Ovary (tissue), 9 donors: ENCODE results near the gene KEL. TPM values are rescaled to one million over a fixed set of nuclear protein-coding genes. Genes with fewer than 3 reads are reported as not detected.

ENCODE experiments used
- DNase-seq, 5 donors: peaks; one replicate each; pipeline ENCODE4 v3.0.0-alpha.2; 2019 to 2020
- H3K27ac ChIP-seq, 2 donors: fragments of 200-600 bp; one replicate each; pipeline versions ENCODE4 v1.5.1 to v1.8.0; 2019 to 2022
- H3K27me3 ChIP-seq: fragments of 200-600 bp; one replicate; pipeline ENCODE4 v1.8.0; 2022
- H3K36me3 ChIP-seq: fragments of 200-600 bp; sonication (generic); one replicate; pipeline ENCODE4 v1.5.1; 2019
- H3K4me1 ChIP-seq: one replicate; pipeline ENCODE4 v1.8.1; 2013; ENCODE audit warnings: mild to moderate bottlenecking, moderate library complexity; ENCODE audit not compliant: insufficient read depth
- H3K4me3 ChIP-seq: fragments of 200-600 bp; sonication (generic); one replicate; pipeline ENCODE4 v1.5.1; 2017
- H3K9me3 ChIP-seq, 2 donors: fragments of 200-600 bp in 1 of 2; sonication (generic) in 1 of 2; one replicate each; pipeline versions ENCODE4 v1.5.1 to v1.8.1; 2013 to 2019; ENCODE audit warnings: mild to moderate bottlenecking in 1 of 2, moderate library complexity in 1 of 2
- EP300 ChIP-seq: sonication (generic); formaldehyde crosslinking; IDR thresholded peaks from one replicate; pipeline ENCODE4 v1.6.1; 2017; ENCODE audit warnings: antibody characterized with exemption
- POLR2A ChIP-seq: fragments of 450-650 bp; IDR thresholded peaks from one replicate; pipeline ENCODE4 v1.6.1; 2017; ENCODE audit warnings: antibody characterized with exemption, mild to moderate bottlenecking, moderate library complexity
- WGBS, 3 donors: extraction: QIAGEN DNeasy Blood & Tissue Kit in 1 of 3; methylation state at CpG; one replicate each; pipeline versions ENCODE4 v1.1.5 to v1.1.7; 2013 to 2017; 5-methylcytosine and 5-hydroxymethylcytosine counted together
- intact Hi-C, 4 donors: fragments of 100-400 bp; cut with DNase I; formaldehyde crosslinking; loops; one replicate each; pipeline versions ENCODE4 v1.11.0 to v1.15.1; 2022 to 2023
- polyA plus RNA-seq, 2 donors: library from polyadenylated mRNA; stranded (reverse); fragments of 200-250 nt in 1 of 2; fragments of 350-450 nt in 1 of 2; fragmentation: Illumina TruSeq in 1 of 2; extraction: RNeasy Lipid Tissue Mini Kit (QIAGEN cat#74804) in 1 of 2; gene quantifications; one replicate each; pipeline ENCODE4 v1.2.3, GENCODE V29; 2013 to 2014
- total RNA-seq, 7 donors: library from RNA; depleted of rRNA in 2 of 7; stranded (reverse); fragments of >200 nt in 2 of 7; fragmentation: NEBNext Ultra II Directional in 3 of 7; extraction: Animal tissue kit (Norgen Biotek cat#: 25700) in 3 of 7; gene quantifications; one replicate each; pipeline versions ENCODE4 v1.1.0 to v1.2.4, GENCODE V29; 2016 to 2023
- TF ChIP-seq, protein P1 (sequence below), 3 donors: fragments of 450-650 bp in 2 of 3; fragments of 200-600 bp in 1 of 3; IDR thresholded peaks; one replicate each; pipeline versions ENCODE4 v1.5.1 to v1.8.0; 2016 to 2022; ENCODE audit warnings: antibody characterized with exemption in 3 of 3, mild to moderate bottlenecking in 1 of 3
- donor health status: DM: no; HTN: no; CAD: no; lungs with moderate emphysema.
- donor health status: DM: no; HTN: no; CAD: no.
- donor health status: Bipolar disorder and iron deficiency.
- donor health status: DM: yes; HTN: yes; CAD: no.
- donor health status: DM: no; HTN: no; CAD: no.
- donor health status: DM: yes; HTN: yes; CAD: no.

Gene KEL
- total and polyA plus RNA-seq, 9 donors = 0.11 to 2.5 (median 0.54) TPM; not detected in 1

DNA sequence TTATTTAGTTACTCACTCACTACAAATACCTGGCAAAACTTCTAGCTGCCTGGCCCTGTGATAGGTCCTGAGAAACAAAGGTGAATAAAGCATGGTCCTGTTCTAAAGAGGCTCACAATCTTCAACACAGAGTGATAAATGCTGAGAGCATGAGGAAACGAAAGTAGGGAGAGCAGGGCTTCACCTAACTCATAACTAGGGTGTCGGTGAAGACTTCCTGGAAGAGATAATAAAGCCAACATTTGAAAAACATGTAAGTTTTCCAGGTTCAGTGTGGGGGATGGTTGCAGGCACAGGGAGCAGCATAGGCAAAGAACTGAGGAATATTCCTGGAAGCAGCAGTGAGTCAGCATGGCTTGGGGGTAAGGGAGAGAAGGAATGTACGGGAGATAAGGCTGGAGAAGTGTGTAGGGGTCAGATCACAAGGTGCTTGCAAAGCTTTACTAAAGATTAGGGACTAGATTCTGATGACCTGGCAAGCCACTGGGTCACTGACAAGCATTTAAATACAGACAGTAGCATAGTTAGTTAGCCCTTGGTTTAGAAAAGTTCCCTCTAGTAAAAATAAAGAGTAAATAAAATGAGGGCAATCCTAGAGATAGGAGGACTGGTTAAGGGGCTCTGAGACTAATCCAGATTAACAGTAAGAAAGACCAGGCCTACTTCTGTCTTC is 5.1 kb downstream of the KEL start:
- Histone ChIP-seq H3K27me3 (no peaks in the 10 kb centered on the region), H3K4me1 (no peaks in the 10 kb centered on the region), H3K27ac (no peak overlapping the region), H3K4me3 (no peak overlapping the region), H3K9me3 (no peaks in the 10 kb centered on the region), H3K36me3 (no peaks in the 10 kb centered on the region)
- 9 to 28% (median 13%) methylated on average over 3 of the region's 3 CpGs for WGBS, 3 donors
- intact Hi-C loops = no loop called here
- TF ChIP-seq, protein P1, sequence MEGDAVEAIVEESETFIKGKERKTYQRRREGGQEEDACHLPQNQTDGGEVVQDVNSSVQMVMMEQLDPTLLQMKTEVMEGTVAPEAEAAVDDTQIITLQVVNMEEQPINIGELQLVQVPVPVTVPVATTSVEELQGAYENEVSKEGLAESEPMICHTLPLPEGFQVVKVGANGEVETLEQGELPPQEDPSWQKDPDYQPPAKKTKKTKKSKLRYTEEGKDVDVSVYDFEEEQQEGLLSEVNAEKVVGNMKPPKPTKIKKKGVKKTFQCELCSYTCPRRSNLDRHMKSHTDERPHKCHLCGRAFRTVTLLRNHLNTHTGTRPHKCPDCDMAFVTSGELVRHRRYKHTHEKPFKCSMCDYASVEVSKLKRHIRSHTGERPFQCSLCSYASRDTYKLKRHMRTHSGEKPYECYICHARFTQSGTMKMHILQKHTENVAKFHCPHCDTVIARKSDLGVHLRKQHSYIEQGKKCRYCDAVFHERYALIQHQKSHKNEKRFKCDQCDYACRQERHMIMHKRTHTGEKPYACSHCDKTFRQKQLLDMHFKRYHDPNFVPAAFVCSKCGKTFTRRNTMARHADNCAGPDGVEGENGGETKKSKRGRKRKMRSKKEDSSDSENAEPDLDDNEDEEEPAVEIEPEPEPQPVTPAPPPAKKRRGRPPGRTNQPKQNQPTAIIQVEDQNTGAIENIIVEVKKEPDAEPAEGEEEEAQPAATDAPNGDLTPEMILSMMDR (IDR thresholded peaks at IDR 0.05) = no peak
- no peak for TF ChIP-seq EP300
- no peak for DNase-seq

GRCh38 chr7:142954680-142955268 is 7.4 kb downstream of the KEL start:
- intact Hi-C loops = no loop called here
- TF ChIP-seq, protein P1 (IDR thresholded peaks at IDR 0.05) = no peak
- TF ChIP-seq POLR2A (no peak), EP300 (no peak)
- H3K4me1 ChIP-seq = no peaks in the 10 kb centered on the region
- no peaks in the 10 kb centered on the region for H3K9me3 ChIP-seq
- no peak overlapping the region for H3K27ac ChIP-seq
- no peaks in the 10 kb centered on the region for H3K36me3 ChIP-seq
- H3K27me3 ChIP-seq = no peaks in the 10 kb centered on the region
- no peak overlapping the region for H3K4me3 ChIP-seq
- no peak for DNase-seq

GRCh38 chr7:142950235-142950634 is 11.9 kb downstream of the KEL start:
- Histone ChIP-seq H3K36me3 (no peaks in the 10 kb centered on the region), H3K27ac (no peak overlapping the region), H3K9me3 (no peaks in the 10 kb centered on the region), H3K27me3 (no peaks in the 10 kb centered on the region), H3K4me1 (no peaks in the 10 kb centered on the region), H3K4me3 (no peak overlapping the region)
- intact Hi-C loops = no loop called here
- TF ChIP-seq EP300 (no peak), POLR2A (no peak)
- TF ChIP-seq, protein P1 (IDR thresholded peaks at IDR 0.05) = no peak
- no peak for DNase-seq

DNA sequence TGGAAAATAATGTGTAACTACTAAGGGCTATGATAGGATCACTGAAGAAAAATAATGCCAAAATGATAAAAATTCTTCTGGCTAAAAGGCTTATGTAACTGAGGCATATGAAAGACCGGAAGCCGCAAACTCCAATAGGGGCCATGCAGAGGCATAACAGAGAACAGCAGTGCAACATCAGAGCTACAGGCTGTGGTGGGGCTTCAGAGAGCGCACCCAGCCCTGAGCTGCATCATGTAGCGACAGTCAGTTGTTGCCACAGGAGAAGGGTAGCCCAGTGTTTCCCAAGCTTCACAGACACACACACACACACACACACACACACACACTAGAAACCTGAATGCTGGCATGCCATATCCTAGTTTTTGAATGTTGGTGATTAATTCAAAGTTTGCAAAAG is 13.6 kb downstream of the KEL start:
- no peaks in the 10 kb centered on the region for H3K27me3 ChIP-seq
- H3K9me3 ChIP-seq = no peaks in the 10 kb centered on the region
- intact Hi-C loops = no loop called here
- no peak for DNase-seq
- WGBS, 3 donors = 91 to 95% (median 93%) methylated on average over 4 of the region's 4 CpGs
- H3K27ac ChIP-seq = no peak overlapping the region
- H3K4me1 ChIP-seq = no peaks in the 10 kb centered on the region
- TF ChIP-seq, protein P1 (IDR thresholded peaks at IDR 0.05) = no peak
- TF ChIP-seq POLR2A = no peak
- TF ChIP-seq EP300 = no peak
- no peaks in the 10 kb centered on the region for H3K36me3 ChIP-seq
- no peak overlapping the region for H3K4me3 ChIP-seq
